H1 (cell line): Measurements from ENCODE around the gene NAA60.
"Not testable (repeated sequence)": the region's sequence is repeated elsewhere in the genome, so short reads cannot be mapped to it uniquely, and the experiment has no call there.

ENCODE experiments used
- CBX5 ChIP-seq: fragments of 300-800, 300-1000 bp; sonication (generic); IDR thresholded peaks from 2 replicates; pipeline ENCODE4 v1.7.1; 2016; ENCODE audit warnings: antibody characterized with exemption, low read length, low read depth
- GABPA ChIP-seq: IDR thresholded peaks from 2 replicates; pipeline ENCODE4 v1.6.1; 2011; ENCODE audit warnings: mild to moderate bottlenecking, low read length, moderate library complexity, borderline replicate concordance; ENCODE audit not compliant: insufficient read depth
- JUN ChIP-seq: IDR thresholded peaks from 2 replicates; pipeline ENCODE4 v1.6.1; 2011; ENCODE audit warnings: low read depth, mild to moderate bottlenecking, improper control_type of control experiment, low read length
- JUND ChIP-seq: IDR thresholded peaks from 2 replicates; pipeline ENCODE4 v1.6.1; 2011; ENCODE audit warnings: mild to moderate bottlenecking, improper control_type of control experiment, low read length
- KDM4A ChIP-seq: IDR thresholded peaks from one replicate; pipeline ENCODE4 v1.7.1; 2012; ENCODE audit warnings: low read depth, mild to moderate bottlenecking, moderate library complexity, low read length, inconsistent platforms; ENCODE audit not compliant: severe bottlenecking
- SP1 ChIP-seq: IDR thresholded peaks from 2 replicates; pipeline ENCODE4 v1.6.1; 2011; ENCODE audit warnings: low read depth, low read length
- TAF1 ChIP-seq: IDR thresholded peaks from 2 replicates; pipeline ENCODE4 v1.6.1; 2011; ENCODE audit warnings: mild to moderate bottlenecking, low read depth, low read length
- YY1 ChIP-seq: IDR thresholded peaks from 2 replicates; pipeline ENCODE4 v1.6.1; 2011; ENCODE audit warnings: low read depth, mild to moderate bottlenecking, low read length
- TF ChIP-seq, protein P1 (sequence below): IDR thresholded peaks from 2 replicates; pipeline ENCODE4 v1.6.1; 2012; ENCODE audit warnings: inconsistent platforms
- TF ChIP-seq, protein P2 (sequence below), 3 experiments: IDR thresholded peaks; 1 replicate in 2 of 3; 2 replicates in 1 of 3; pipeline versions ENCODE4 v1.5.1 to v1.6.1; 2011; ENCODE audit warnings: low read length in 3 of 3, mild to moderate bottlenecking in 3 of 3, inconsistent platforms in 2 of 3, low read depth in 1 of 3, moderate library complexity in 1 of 3; ENCODE audit not compliant: insufficient read depth in 1 of 3; ENCODE audit errors: control extremely low read depth in 1 of 3
- TF ChIP-seq, protein P3 (sequence below): fragments of 300-600 bp; sonication (generic); IDR thresholded peaks from 2 replicates; pipeline ENCODE4 v1.7.1; 2012; ENCODE audit warnings: low read length, moderate library complexity, mild to moderate bottlenecking, inconsistent platforms; ENCODE audit not compliant: insufficient replicate concordance

DNA sequence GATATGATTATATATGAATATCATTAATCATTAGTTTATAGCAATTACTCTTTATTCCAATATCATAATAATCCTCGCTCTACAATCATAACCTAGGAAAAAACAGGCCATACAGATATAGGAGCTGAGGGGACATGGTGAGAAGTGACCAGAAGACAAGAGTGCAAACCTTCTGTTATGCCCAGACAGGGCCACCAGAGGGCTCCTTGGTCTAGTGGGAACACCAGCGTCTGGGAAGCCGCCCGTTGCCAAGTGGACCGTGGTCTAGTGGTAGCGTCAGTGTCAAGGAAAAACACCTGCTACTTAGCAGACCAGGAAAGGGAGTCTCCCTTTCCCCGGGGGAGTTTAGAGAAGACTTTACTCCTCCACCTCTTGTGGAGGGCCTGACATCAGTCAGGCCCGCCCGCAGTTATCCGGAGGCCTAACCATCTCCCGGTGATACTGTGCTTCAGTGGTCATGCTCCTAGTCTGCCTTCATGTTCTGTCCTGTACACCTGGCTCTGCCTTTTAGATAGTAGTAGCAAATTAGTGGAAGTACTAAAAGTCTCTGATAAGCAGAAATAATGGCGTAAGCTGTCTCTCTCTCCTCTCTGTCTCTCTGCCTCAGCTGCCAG is 83.8 kb downstream of the NAA60 start:
- TF ChIP-seq, protein P1, sequence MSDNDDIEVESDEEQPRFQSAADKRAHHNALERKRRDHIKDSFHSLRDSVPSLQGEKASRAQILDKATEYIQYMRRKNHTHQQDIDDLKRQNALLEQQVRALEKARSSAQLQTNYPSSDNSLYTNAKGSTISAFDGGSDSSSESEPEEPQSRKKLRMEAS: not testable (repeated sequence)
- TF ChIP-seq, protein P2, sequence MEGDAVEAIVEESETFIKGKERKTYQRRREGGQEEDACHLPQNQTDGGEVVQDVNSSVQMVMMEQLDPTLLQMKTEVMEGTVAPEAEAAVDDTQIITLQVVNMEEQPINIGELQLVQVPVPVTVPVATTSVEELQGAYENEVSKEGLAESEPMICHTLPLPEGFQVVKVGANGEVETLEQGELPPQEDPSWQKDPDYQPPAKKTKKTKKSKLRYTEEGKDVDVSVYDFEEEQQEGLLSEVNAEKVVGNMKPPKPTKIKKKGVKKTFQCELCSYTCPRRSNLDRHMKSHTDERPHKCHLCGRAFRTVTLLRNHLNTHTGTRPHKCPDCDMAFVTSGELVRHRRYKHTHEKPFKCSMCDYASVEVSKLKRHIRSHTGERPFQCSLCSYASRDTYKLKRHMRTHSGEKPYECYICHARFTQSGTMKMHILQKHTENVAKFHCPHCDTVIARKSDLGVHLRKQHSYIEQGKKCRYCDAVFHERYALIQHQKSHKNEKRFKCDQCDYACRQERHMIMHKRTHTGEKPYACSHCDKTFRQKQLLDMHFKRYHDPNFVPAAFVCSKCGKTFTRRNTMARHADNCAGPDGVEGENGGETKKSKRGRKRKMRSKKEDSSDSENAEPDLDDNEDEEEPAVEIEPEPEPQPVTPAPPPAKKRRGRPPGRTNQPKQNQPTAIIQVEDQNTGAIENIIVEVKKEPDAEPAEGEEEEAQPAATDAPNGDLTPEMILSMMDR (IDR thresholded peaks at IDR 0.05; ENCODE audit: control extremely low read depth in 1 of 3, insufficient read depth in 1 of 3, low read depth in 1 of 3, low read length in 3 of 3): peak; percentile 45 to 63 (median 62)
- TF ChIP-seq JUN, SP1, GABPA, YY1, CBX5, TAF1, JUND, KDM4A: not testable (repeated sequence)
- TF ChIP-seq, protein P3, sequence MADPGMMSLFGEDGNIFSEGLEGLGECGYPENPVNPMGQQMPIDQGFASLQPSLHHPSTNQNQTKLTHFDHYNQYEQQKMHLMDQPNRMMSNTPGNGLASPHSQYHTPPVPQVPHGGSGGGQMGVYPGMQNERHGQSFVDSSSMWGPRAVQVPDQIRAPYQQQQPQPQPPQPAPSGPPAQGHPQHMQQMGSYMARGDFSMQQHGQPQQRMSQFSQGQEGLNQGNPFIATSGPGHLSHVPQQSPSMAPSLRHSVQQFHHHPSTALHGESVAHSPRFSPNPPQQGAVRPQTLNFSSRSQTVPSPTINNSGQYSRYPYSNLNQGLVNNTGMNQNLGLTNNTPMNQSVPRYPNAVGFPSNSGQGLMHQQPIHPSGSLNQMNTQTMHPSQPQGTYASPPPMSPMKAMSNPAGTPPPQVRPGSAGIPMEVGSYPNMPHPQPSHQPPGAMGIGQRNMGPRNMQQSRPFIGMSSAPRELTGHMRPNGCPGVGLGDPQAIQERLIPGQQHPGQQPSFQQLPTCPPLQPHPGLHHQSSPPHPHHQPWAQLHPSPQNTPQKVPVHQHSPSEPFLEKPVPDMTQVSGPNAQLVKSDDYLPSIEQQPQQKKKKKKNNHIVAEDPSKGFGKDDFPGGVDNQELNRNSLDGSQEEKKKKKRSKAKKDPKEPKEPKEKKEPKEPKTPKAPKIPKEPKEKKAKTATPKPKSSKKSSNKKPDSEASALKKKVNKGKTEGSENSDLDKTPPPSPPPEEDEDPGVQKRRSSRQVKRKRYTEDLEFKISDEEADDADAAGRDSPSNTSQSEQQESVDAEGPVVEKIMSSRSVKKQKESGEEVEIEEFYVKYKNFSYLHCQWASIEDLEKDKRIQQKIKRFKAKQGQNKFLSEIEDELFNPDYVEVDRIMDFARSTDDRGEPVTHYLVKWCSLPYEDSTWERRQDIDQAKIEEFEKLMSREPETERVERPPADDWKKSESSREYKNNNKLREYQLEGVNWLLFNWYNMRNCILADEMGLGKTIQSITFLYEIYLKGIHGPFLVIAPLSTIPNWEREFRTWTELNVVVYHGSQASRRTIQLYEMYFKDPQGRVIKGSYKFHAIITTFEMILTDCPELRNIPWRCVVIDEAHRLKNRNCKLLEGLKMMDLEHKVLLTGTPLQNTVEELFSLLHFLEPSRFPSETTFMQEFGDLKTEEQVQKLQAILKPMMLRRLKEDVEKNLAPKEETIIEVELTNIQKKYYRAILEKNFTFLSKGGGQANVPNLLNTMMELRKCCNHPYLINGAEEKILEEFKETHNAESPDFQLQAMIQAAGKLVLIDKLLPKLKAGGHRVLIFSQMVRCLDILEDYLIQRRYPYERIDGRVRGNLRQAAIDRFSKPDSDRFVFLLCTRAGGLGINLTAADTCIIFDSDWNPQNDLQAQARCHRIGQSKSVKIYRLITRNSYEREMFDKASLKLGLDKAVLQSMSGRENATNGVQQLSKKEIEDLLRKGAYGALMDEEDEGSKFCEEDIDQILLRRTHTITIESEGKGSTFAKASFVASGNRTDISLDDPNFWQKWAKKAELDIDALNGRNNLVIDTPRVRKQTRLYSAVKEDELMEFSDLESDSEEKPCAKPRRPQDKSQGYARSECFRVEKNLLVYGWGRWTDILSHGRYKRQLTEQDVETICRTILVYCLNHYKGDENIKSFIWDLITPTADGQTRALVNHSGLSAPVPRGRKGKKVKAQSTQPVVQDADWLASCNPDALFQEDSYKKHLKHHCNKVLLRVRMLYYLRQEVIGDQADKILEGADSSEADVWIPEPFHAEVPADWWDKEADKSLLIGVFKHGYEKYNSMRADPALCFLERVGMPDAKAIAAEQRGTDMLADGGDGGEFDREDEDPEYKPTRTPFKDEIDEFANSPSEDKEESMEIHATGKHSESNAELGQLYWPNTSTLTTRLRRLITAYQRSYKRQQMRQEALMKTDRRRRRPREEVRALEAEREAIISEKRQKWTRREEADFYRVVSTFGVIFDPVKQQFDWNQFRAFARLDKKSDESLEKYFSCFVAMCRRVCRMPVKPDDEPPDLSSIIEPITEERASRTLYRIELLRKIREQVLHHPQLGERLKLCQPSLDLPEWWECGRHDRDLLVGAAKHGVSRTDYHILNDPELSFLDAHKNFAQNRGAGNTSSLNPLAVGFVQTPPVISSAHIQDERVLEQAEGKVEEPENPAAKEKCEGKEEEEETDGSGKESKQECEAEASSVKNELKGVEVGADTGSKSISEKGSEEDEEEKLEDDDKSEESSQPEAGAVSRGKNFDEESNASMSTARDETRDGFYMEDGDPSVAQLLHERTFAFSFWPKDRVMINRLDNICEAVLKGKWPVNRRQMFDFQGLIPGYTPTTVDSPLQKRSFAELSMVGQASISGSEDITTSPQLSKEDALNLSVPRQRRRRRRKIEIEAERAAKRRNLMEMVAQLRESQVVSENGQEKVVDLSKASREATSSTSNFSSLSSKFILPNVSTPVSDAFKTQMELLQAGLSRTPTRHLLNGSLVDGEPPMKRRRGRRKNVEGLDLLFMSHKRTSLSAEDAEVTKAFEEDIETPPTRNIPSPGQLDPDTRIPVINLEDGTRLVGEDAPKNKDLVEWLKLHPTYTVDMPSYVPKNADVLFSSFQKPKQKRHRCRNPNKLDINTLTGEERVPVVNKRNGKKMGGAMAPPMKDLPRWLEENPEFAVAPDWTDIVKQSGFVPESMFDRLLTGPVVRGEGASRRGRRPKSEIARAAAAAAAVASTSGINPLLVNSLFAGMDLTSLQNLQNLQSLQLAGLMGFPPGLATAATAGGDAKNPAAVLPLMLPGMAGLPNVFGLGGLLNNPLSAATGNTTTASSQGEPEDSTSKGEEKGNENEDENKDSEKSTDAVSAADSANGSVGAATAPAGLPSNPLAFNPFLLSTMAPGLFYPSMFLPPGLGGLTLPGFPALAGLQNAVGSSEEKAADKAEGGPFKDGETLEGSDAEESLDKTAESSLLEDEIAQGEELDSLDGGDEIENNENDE: not testable (repeated sequence)
